ENCODE measurements around the gene LINGO4.

DNA sequence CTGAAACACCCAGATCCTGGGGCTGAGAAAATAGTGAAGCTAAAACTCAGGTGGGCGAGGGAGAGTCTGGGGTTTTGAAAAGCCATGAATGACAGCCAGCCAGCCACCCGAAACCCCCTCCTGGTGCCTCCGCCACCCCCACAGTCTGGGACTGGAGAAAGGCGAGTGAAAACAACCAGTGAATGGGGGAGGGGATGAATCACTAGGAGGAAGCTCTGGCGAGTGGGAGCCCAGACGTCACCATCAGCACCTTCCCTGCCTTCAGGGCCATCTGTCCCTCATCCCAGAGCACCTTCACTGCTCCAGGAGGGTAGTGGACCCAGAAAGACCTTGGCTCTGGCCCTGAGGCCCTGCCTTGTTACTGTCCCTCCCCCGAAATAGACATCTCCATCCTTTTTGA, 17.2 kb upstream of the LINGO4 start:
- TF ChIP-seq POLR2A (IDR thresholded peaks at IDR 0.05; ENCODE audit: low read length) (no peak), GATA1 (IDR thresholded peaks at IDR 0.05; ENCODE audit: low read depth, low read length) (no peak)

Measured in erythroblast (primary cell).